ENCODE results near the gene PPP1R9A.

Gene PPP1R9A

GRCh38 chr7:95220328-95220727 is 312.9 kb downstream of the PPP1R9A start:
- TF ChIP-seq ZNF777 (tag by site-specific recombination; IDR thresholded peaks at IDR 0.05; ENCODE audit: borderline replicate concordance): no peak
- no peak for TF ChIP-seq ZNF488 (tag by site-specific recombination; IDR thresholded peaks at IDR 0.05)
- TF ChIP-seq ZNF157 (tag by site-specific recombination; IDR thresholded peaks at IDR 0.05): no peak
- CTCF ChIA-PET: no interaction called here
- no peaks in the 10 kb centered on the region for H3K9me3 ChIP-seq (ENCODE audit: control insufficient read depth, insufficient read depth, low read depth, low read length)
- POLR2A ChIA-PET: no interaction called here
- no peaks in the 10 kb centered on the region for H3K36me3 ChIP-seq (ENCODE audit: control insufficient read depth in 2 of 2, insufficient read depth in 1 of 2, low read length in 2 of 2)
- no peak overlapping the region for H3K27ac ChIP-seq (ENCODE audit: extremely low read depth, low read depth, low read length)
- no peak overlapping the region for H3K4me3 ChIP-seq (ENCODE audit: low read depth, low read length)
- no peaks in the 10 kb centered on the region for H3K4me1 ChIP-seq (ENCODE audit: control insufficient read depth, insufficient read depth, low read length)

GRCh38 chr7:95225301-95225700 is 317.9 kb downstream of the PPP1R9A start:
- ChIA-PET CTCF (interaction anchor here (0.8 to 1.5 kb wide), 2 partner anchors 22 to 34 kb away, joined by 4 read pairs; no protein-coding TSS in a partner anchor), POLR2A (no interaction called here)
- Histone ChIP-seq H3K4me1 (ENCODE audit: control insufficient read depth, insufficient read depth, low read length) (no peaks in the 10 kb centered on the region), H3K9me3 (ENCODE audit: control insufficient read depth, insufficient read depth, low read depth, low read length) (no peaks in the 10 kb centered on the region), H3K36me3 (ENCODE audit: control insufficient read depth in 2 of 2, insufficient read depth in 1 of 2, low read length in 2 of 2) (no peaks in the 10 kb centered on the region), H3K4me3 (ENCODE audit: low read depth, low read length) (no peak overlapping the region), H3K27ac (ENCODE audit: extremely low read depth, low read depth, low read length) (no peak overlapping the region)
- no peak for TF ChIP-seq ELK4 (IDR thresholded peaks at IDR 0.05; ENCODE audit: borderline replicate concordance, low read depth, low read length)
- no peak for TF ChIP-seq ZNF214 (tag by site-specific recombination; IDR thresholded peaks at IDR 0.05; ENCODE audit: borderline replicate concordance)
- TF ChIP-seq ZNF223 (tag by site-specific recombination; IDR thresholded peaks at IDR 0.05): no peak
- TF ChIP-seq SP2 (tag by site-specific recombination; IDR thresholded peaks at IDR 0.05): no peak
- TF ChIP-seq IKZF3 (tag by site-specific recombination; IDR thresholded peaks at IDR 0.05): no peak
- no peak for TF ChIP-seq ZNF664 (tag by site-specific recombination; IDR thresholded peaks at IDR 0.05)
- TF ChIP-seq ZNF518A (tag by site-specific recombination; conservative IDR thresholded peaks at IDR 0.05; ENCODE audit: low read depth): no peak
- TF ChIP-seq GLI4 (tag by site-specific recombination; IDR thresholded peaks at IDR 0.05): no peak
- no peak for TF ChIP-seq KLF7 (tag by site-specific recombination; IDR thresholded peaks at IDR 0.05; ENCODE audit: borderline replicate concordance)
- no peak for TF ChIP-seq ZNF202 (tag by site-specific recombination; IDR thresholded peaks at IDR 0.05; ENCODE audit: borderline replicate concordance)
- TF ChIP-seq ZNF555 (tag by site-specific recombination; conservative IDR thresholded peaks at IDR 0.05): no peak
- no peak for TF ChIP-seq ZNF121 (tag by site-specific recombination; IDR thresholded peaks at IDR 0.05)
- TF ChIP-seq BCL6B (tag by site-specific recombination; IDR thresholded peaks at IDR 0.05): no peak
- no peak for TF ChIP-seq ZBTB44 (tag by site-specific recombination; IDR thresholded peaks at IDR 0.05)
